IMR-90 (cell line): Measurements from ENCODE around the gene PGBD5. TPM values are rescaled to one million over a fixed set of nuclear protein-coding genes. Genes with fewer than 3 reads are reported as not detected.

Experiments used
- ATAC-seq: fragments of 200-7000 bp; cut with Tn5 transposase; 2 replicates; pipeline ENCODE4 v1.9.1; 2020; ENCODE audit warnings: low read depth, mild to moderate bottlenecking, moderate library complexity
- BruUV-seq: library from RNA; stranded (reverse); fragments of 400-500 nt; replicated peaks from 2 replicates; lab custom pipeline; 2021; lab: Mats Ljungman, UMichigan
- CTCF ChIA-PET: fragments of 300-600 bp; formaldehyde crosslinking; extraction: SDS; loops from one replicate; lab custom pipeline; 2021; ENCODE audit warnings: antibody characterized with exemption; lab: Yijun Ruan, JAX
- POLR2A ChIA-PET: fragments of 300-600 bp; sonication (Branson Sonifier 250); formaldehyde crosslinking; loops from one replicate; lab custom pipeline; 2022; ENCODE audit warnings: antibody characterized with exemption; ENCODE audit not compliant: unreplicated experiment; lab: Charles Lee
- DNase-seq: peaks from one replicate; pipeline ENCODE4 v3.0.0; 2013
- H2AFZ ChIP-seq: replicated peaks from 2 replicates; pipeline ENCODE3; 2013; ENCODE audit warnings: low read length, mild to moderate bottlenecking; ENCODE audit not compliant: poor library complexity
- H2AK5ac ChIP-seq: 2 replicates; pipeline ENCODE4 v1.6.1; 2013; ENCODE audit warnings: low read depth, low read length, inconsistent platforms
- H2AK9ac ChIP-seq: replicated peaks from 2 replicates; pipeline ENCODE3; 2013; ENCODE audit warnings: mild to moderate bottlenecking, low read depth, low read length, moderate library complexity; ENCODE audit not compliant: poor library complexity
- H2BK120ac ChIP-seq: 2 replicates; pipeline ENCODE4 v1.6.1; 2013; ENCODE audit warnings: low read depth, low read length, inconsistent platforms
- H2BK15ac ChIP-seq: 3 replicates; pipeline ENCODE4 v1.6.1; 2013; ENCODE audit warnings: low read depth, low read length, inconsistent platforms
- H2BK20ac ChIP-seq: 2 replicates; pipeline ENCODE4 v1.6.1; 2013; ENCODE audit warnings: low read depth, mild to moderate bottlenecking, inconsistent platforms, low read length, moderate library complexity
- H2BK5ac ChIP-seq: 2 replicates; pipeline ENCODE4 v1.6.1; 2013; ENCODE audit warnings: mild to moderate bottlenecking, low read depth, low read length, inconsistent platforms; ENCODE audit not compliant: poor library complexity, severe bottlenecking
- H3K14ac ChIP-seq: replicated peaks from 2 replicates; pipeline ENCODE4 v1.6.1; 2013; ENCODE audit warnings: low read depth, low read length, inconsistent platforms
- H3K18ac ChIP-seq: 2 replicates; pipeline ENCODE4 v1.6.1; 2013; ENCODE audit warnings: low read depth, low read length, control low read depth
- H3K23ac ChIP-seq: 2 replicates; pipeline ENCODE4 v1.6.1; 2013; ENCODE audit warnings: low read depth, low read length, inconsistent platforms
- H3K27ac ChIP-seq: 2 replicates; pipeline ENCODE4 v1.5.1; 2013; ENCODE audit warnings: mild to moderate bottlenecking, control low read depth, low read length; ENCODE audit not compliant: insufficient read depth
- H3K27me3 ChIP-seq: 2 replicates; pipeline ENCODE4 v1.6.1; 2013; ENCODE audit warnings: low read length; ENCODE audit not compliant: control insufficient read depth, insufficient read depth
- H3K36me3 ChIP-seq: 2 replicates; pipeline ENCODE4 v1.6.1; 2013; ENCODE audit warnings: low read length, mixed read lengths; ENCODE audit not compliant: control insufficient read depth, insufficient read depth
- H3K4ac ChIP-seq: 2 replicates; pipeline ENCODE4 v1.6.1; 2013; ENCODE audit warnings: low read depth, low read length, inconsistent platforms
- H3K4me1 ChIP-seq: 2 replicates; pipeline ENCODE4 v1.6.1; 2013; ENCODE audit warnings: low read length, mixed read lengths; ENCODE audit not compliant: control insufficient read depth, insufficient read depth
- H3K4me2 ChIP-seq: 2 replicates; pipeline ENCODE4 v1.6.1; 2013; ENCODE audit warnings: low read depth, mild to moderate bottlenecking, control low read depth, low read length, moderate library complexity
- H3K4me3 ChIP-seq: 2 replicates; pipeline ENCODE4 v1.5.1; 2013; ENCODE audit warnings: low read depth, mild to moderate bottlenecking, control low read depth, low read length, moderate library complexity; ENCODE audit not compliant: insufficient read depth
- H3K56ac ChIP-seq: 2 replicates; pipeline ENCODE4 v1.6.1; 2013; ENCODE audit warnings: low read length, inconsistent platforms; ENCODE audit not compliant: insufficient read depth; ENCODE audit errors: extremely low read depth
- H3K79me1 ChIP-seq, 2 experiments: 2 replicates each; pipeline ENCODE4 v1.6.1; 2013; ENCODE audit warnings: low read length in 2 of 2, inconsistent platforms in 1 of 2, low read depth in 1 of 2
- H3K9ac ChIP-seq: 2 replicates; pipeline ENCODE4 v1.6.1; 2013; ENCODE audit warnings: low read depth, low read length, control low read depth
- H3K9me1 ChIP-seq: 2 replicates; pipeline ENCODE4 v1.6.1; 2013; ENCODE audit warnings: low read length, inconsistent platforms; ENCODE audit not compliant: insufficient read depth
- H3K9me3 ChIP-seq: 2 replicates; pipeline ENCODE4 v1.6.1; 2013; ENCODE audit warnings: low read length; ENCODE audit not compliant: control insufficient read depth, insufficient read depth
- H4K20me1 ChIP-seq: 2 replicates; pipeline ENCODE4 v1.6.1; 2013; ENCODE audit warnings: low read length, inconsistent platforms; ENCODE audit not compliant: insufficient read depth
- H4K5ac ChIP-seq: 2 replicates; pipeline ENCODE4 v1.6.1; 2013; ENCODE audit warnings: mild to moderate bottlenecking, low read depth, low read length, control low read depth
- H4K8ac ChIP-seq, 2 experiments: 2 replicates each; pipeline ENCODE4 v1.6.1; 2013; ENCODE audit warnings: low read depth in 2 of 2, low read length in 2 of 2, control low read depth in 1 of 2, inconsistent platforms in 1 of 2
- H4K91ac ChIP-seq: 2 replicates; pipeline ENCODE4 v1.6.1; 2013; ENCODE audit warnings: low read depth, low read length, inconsistent platforms; ENCODE audit not compliant: insufficient read depth
- BHLHE40 ChIP-seq: fragments of 150-350 bp; IDR thresholded peaks from 2 replicates; pipeline ENCODE4 v1.6.1; 2016; ENCODE audit warnings: mild to moderate bottlenecking, low read depth, low read length
- CEBPB ChIP-seq: IDR thresholded peaks from 2 replicates; pipeline ENCODE4 v1.6.1; 2012; ENCODE audit warnings: low read depth, low read length, improper control_type of control experiment
- CHD1 ChIP-seq: IDR thresholded peaks from 2 replicates; pipeline ENCODE4 v1.6.1; 2012; ENCODE audit warnings: low read depth, low read length, improper control_type of control experiment
- ELK1 ChIP-seq: fragments of 150-350 bp; IDR thresholded peaks from 2 replicates; pipeline ENCODE4 v1.6.1; 2016; ENCODE audit warnings: low read depth, mild to moderate bottlenecking, low read length, moderate library complexity, borderline replicate concordance
- FOS ChIP-seq: fragments of 150-350 bp; IDR thresholded peaks from 2 replicates; pipeline ENCODE4 v1.6.1; 2016; ENCODE audit warnings: low read depth, low read length
- MAFK ChIP-seq: IDR thresholded peaks from 2 replicates; pipeline ENCODE4 v1.6.1; 2012; ENCODE audit warnings: low read depth, low read length, improper control_type of control experiment
- MAZ ChIP-seq: IDR thresholded peaks from 2 replicates; pipeline ENCODE4 v1.6.1; 2012; ENCODE audit warnings: low read depth, mild to moderate bottlenecking, low read length, improper control_type of control experiment, moderate library complexity, borderline replicate concordance
- MXI1 ChIP-seq: IDR thresholded peaks from 2 replicates; pipeline ENCODE4 v1.6.1; 2012; ENCODE audit warnings: low read depth, mild to moderate bottlenecking, low read length, moderate library complexity, borderline replicate concordance
- NFE2L2 ChIP-seq: fragments of 150-350 bp; IDR thresholded peaks from 2 replicates; pipeline ENCODE4 v1.6.1; 2016; ENCODE audit warnings: low read depth, mild to moderate bottlenecking, low read length
- POLR2A ChIP-seq: IDR thresholded peaks from 2 replicates; pipeline ENCODE4 v1.6.1; 2012; ENCODE audit warnings: mild to moderate bottlenecking, low read depth, low read length
- RAD21 ChIP-seq: IDR thresholded peaks from 2 replicates; pipeline ENCODE4 v1.6.1; 2012; ENCODE audit warnings: low read length, improper control_type of control experiment
- RCOR1 ChIP-seq: IDR thresholded peaks from 2 replicates; pipeline ENCODE4 v1.6.1; 2012; ENCODE audit warnings: mild to moderate bottlenecking, low read length, improper control_type of control experiment; ENCODE audit not compliant: insufficient replicate concordance
- RFX5 ChIP-seq: IDR thresholded peaks from 2 replicates; pipeline ENCODE4 v1.8.0; 2012; ENCODE audit warnings: low read depth, mild to moderate bottlenecking, low read length, moderate library complexity
- SMC3 ChIP-seq: fragments of 150-350 bp; IDR thresholded peaks from 2 replicates; pipeline ENCODE4 v1.6.1; 2016; ENCODE audit warnings: low read depth, mild to moderate bottlenecking, antibody characterized with exemption, low read length, moderate library complexity
- WGBS, 2 experiments: methylation state at CpG; one replicate each; pipeline versions ENCODE4 v1.1.5 to v1.1.7; 2013; ENCODE audit warnings: missing lambda C conversion rate in 2 of 2; ENCODE audit not compliant: insufficient read length in 1 of 2; ENCODE audit errors: extremely low coverage in 2 of 2; 5-methylcytosine and 5-hydroxymethylcytosine counted together
- dilution Hi-C: fragments of 300-500 bp; cut with HindIII; formaldehyde crosslinking; loops from one replicate; pipeline ENCODE4 v1.14.3; 2018; ENCODE audit warnings: low sequenced_read_pairs; ENCODE audit not compliant: unreplicated experiment
- in situ Hi-C: fragments of 300-500 bp; cut with MboI; formaldehyde crosslinking; loops from 3 replicates; pipeline ENCODE4 v1.14.3; 2019; ENCODE audit warnings: low sequenced_read_pairs, inconsistent platforms, mixed read lengths
- intact Hi-C: fragments of 100-400 bp; cut with micrococcal nuclease; formaldehyde crosslinking; loops from 2 replicates; pipeline ENCODE4 v1.10.0; 2022
- polyA plus RNA-seq, 3 experiments: library from polyadenylated mRNA; depleted of rRNA; stranded (reverse); fragments of >200 nt; gene quantifications; 2 replicates each; pipeline ENCODE4 v1.2.3, GENCODE V29; 2012; ENCODE audit warnings: low replicate concordance in 1 of 3
- total RNA-seq: library from RNA; depleted of rRNA; stranded (reverse); fragments of >200 nt; gene quantifications from 2 replicates; pipeline ENCODE4 v1.2.3, GENCODE V29; 2012
- TF ChIP-seq, protein P1 (sequence below): fragments of 150-350 bp; IDR thresholded peaks from 2 replicates; pipeline ENCODE4 v1.6.1; 2017; ENCODE audit warnings: mild to moderate bottlenecking, antibody characterized with exemption, low read length, low read depth
- TF ChIP-seq, protein P2 (sequence below): conservative IDR thresholded peaks from 2 replicates; pipeline ENCODE4 v1.5.1; 2012; ENCODE audit warnings: mild to moderate bottlenecking, low read depth, low read length, improper control_type of control experiment

PGBD5 gene
- total and polyA plus RNA-seq, 2 of the 4 experiments (the other 2 are of a cell fraction): 0.18 to 0.36 TPM

DNA sequence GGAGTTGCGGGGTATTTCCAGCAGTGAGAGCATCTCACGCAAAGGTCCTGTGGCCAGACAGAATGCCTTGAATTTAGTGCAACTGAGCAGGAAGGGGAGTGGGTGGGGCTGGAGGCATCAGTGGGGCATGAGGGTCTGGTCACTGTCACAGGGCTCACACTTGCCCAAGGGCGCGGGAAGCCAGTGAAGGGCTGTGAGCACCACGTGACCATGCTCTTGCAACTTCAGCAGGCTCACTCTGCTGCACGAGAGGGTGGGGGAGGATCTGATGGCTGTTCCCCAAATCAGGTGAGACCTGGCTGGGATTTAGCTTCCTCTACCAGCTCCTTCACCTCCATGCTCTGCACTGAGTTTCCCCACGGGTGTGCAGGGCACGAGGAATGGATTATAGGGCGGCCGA, 64.2 kb downstream of the PGBD5 start:
- no peak overlapping the region for H3K27ac ChIP-seq
- no peak overlapping the region for H2AK9ac ChIP-seq
- no peak overlapping the region for H2BK5ac ChIP-seq
- dilution Hi-C loops: no loop called here
- H3K27me3 ChIP-seq: no peaks in the 10 kb centered on the region
- no peak for DNase-seq
- no peak overlapping the region for H2BK20ac ChIP-seq
- H4K91ac ChIP-seq: no peak overlapping the region
- H3K4me1 ChIP-seq: peaks cover 5% of the 10 kb centered on the region; the same call in 1 of the 2 replicates
- H3K9ac ChIP-seq: no peak overlapping the region
- H2BK120ac ChIP-seq: no peak overlapping the region
- no peak for ATAC-seq
- BruUV-seq: no TSS peak
- H3K36me3 ChIP-seq: no peaks in the 10 kb centered on the region
- H3K4ac ChIP-seq: no peak overlapping the region
- no peaks in the 10 kb centered on the region for H3K79me1 ChIP-seq
- no peak overlapping the region for H3K18ac ChIP-seq
- no peak overlapping the region for H3K23ac ChIP-seq
- H3K9me3 ChIP-seq: no peaks in the 10 kb centered on the region; the same call in 1 of the 2 replicates
- intact Hi-C loops: no loop called here
- no peak overlapping the region for H2BK15ac ChIP-seq
- H3K4me3 ChIP-seq: no peak overlapping the region
- no peaks in the 10 kb centered on the region for H4K20me1 ChIP-seq
- no peak overlapping the region for H3K56ac ChIP-seq
- ChIA-PET POLR2A (no interaction called here), CTCF (no interaction called here)
- in situ Hi-C loops: no loop called here
- no peak overlapping the region for H2AFZ ChIP-seq
- no peak overlapping the region for H3K14ac ChIP-seq
- H4K5ac ChIP-seq: no peak overlapping the region
- no CpG with 5 or more reads among the region's 10 CpGs for WGBS, 2 experiments
- no peak overlapping the region for H2AK5ac ChIP-seq
- TF ChIP-seq POLR2A (no peak), NFE2L2 (no peak), SMC3 (no peak), FOS (no peak), RFX5 (no peak), RCOR1 (no peak), CEBPB (no peak), MAFK (no peak), ELK1 (no peak), MAZ (no peak), MXI1 (no peak), RAD21 (no peak), CHD1 (no peak), BHLHE40 (no peak)
- TF ChIP-seq, protein P1, sequence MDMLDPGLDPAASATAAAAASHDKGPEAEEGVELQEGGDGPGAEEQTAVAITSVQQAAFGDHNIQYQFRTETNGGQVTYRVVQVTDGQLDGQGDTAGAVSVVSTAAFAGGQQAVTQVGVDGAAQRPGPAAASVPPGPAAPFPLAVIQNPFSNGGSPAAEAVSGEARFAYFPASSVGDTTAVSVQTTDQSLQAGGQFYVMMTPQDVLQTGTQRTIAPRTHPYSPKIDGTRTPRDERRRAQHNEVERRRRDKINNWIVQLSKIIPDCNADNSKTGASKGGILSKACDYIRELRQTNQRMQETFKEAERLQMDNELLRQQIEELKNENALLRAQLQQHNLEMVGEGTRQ: no peak
- TF ChIP-seq, protein P2, sequence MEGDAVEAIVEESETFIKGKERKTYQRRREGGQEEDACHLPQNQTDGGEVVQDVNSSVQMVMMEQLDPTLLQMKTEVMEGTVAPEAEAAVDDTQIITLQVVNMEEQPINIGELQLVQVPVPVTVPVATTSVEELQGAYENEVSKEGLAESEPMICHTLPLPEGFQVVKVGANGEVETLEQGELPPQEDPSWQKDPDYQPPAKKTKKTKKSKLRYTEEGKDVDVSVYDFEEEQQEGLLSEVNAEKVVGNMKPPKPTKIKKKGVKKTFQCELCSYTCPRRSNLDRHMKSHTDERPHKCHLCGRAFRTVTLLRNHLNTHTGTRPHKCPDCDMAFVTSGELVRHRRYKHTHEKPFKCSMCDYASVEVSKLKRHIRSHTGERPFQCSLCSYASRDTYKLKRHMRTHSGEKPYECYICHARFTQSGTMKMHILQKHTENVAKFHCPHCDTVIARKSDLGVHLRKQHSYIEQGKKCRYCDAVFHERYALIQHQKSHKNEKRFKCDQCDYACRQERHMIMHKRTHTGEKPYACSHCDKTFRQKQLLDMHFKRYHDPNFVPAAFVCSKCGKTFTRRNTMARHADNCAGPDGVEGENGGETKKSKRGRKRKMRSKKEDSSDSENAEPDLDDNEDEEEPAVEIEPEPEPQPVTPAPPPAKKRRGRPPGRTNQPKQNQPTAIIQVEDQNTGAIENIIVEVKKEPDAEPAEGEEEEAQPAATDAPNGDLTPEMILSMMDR: no peak
- H4K8ac ChIP-seq: no peak overlapping the region
- no peak overlapping the region for H3K4me2 ChIP-seq
- H3K9me1 ChIP-seq: no peaks in the 10 kb centered on the region
